B cell (primary cell): ENCODE data around the gene ITGB2. TPM values are rescaled to one million over a fixed set of nuclear protein-coding genes. Genes with fewer than 3 reads are reported as not detected.

Source experiments
- ATAC-seq: fragments of 200-7000 bp; cut with Tn5 transposase; one replicate; pipeline ENCODE4 v1.10.0; 2021; ENCODE audit warnings: low read depth, mild to moderate bottlenecking, moderate number of reproducible peaks, moderate library complexity
- CTCF ChIA-PET: fragments of 350-600 bp; sonication (Branson Sonifier 250); formaldehyde crosslinking; loops from one replicate; lab custom pipeline; 2021; ENCODE audit warnings: antibody characterized with exemption, inconsistent platforms; lab: Charles Lee
- POLR2A ChIA-PET: fragments of 350-600 bp; sonication (Branson Sonifier 250); formaldehyde crosslinking; loops from one replicate; lab custom pipeline; 2021; ENCODE audit warnings: antibody characterized with exemption; lab: Charles Lee
- DNase-seq: peaks from one replicate; pipeline ENCODE4 v3.0.0; 2013
- H2AFZ ChIP-seq: 2 replicates; pipeline ENCODE4 v1.6.1; 2012; ENCODE audit warnings: mild to moderate bottlenecking, low read depth, low read length; ENCODE audit not compliant: insufficient read depth, poor library complexity, severe bottlenecking
- H3K27ac ChIP-seq, 2 donors: 1 replicate in 1 of 2; 2 replicates in 1 of 2; pipeline ENCODE4 v1.5.1; 2012 to 2013; ENCODE audit warnings: low read length in 2 of 2, mild to moderate bottlenecking in 2 of 2, moderate library complexity in 1 of 2
- H3K27me3 ChIP-seq, 4 experiments: fragments of 200-600 bp in 1 of 4; sonication (generic) in 1 of 4; replicated peaks in 1 of 4; 1 replicate in 2 of 4; 2 replicates in 2 of 4; pipeline versions ENCODE4 v1.6.1 to v1.7.0; 2013 to 2016; ENCODE audit warnings: low read length in 3 of 4, mild to moderate bottlenecking in 2 of 4, mixed read lengths in 1 of 4, moderate library complexity in 1 of 4; ENCODE audit not compliant: insufficient read depth in 4 of 4, control insufficient read depth in 3 of 4; ENCODE audit errors: control extremely low read depth in 1 of 4
- H3K36me3 ChIP-seq, 2 experiments: replicated peaks in 1 of 2; 1 replicate in 1 of 2; 2 replicates in 1 of 2; pipeline versions ENCODE4 v1.6.1 to v1.7.1; 2013; ENCODE audit warnings: low read length in 1 of 2; ENCODE audit not compliant: insufficient read depth in 2 of 2, control insufficient read depth in 1 of 2; ENCODE audit errors: control extremely low read depth in 1 of 2, extremely low read depth in 1 of 2
- H3K4me1 ChIP-seq, 2 donors: fragments of 200-600 bp in 1 of 2; sonication (generic) in 1 of 2; 1 replicate in 1 of 2; 2 replicates in 1 of 2; pipeline versions ENCODE4 v1.5.1 to v1.6.1; 2013 to 2017; ENCODE audit warnings: low read length in 2 of 2; ENCODE audit not compliant: control insufficient read depth in 2 of 2, insufficient read depth in 2 of 2
- H3K4me2 ChIP-seq: replicated peaks from 2 replicates; pipeline ENCODE3; 2012; ENCODE audit warnings: mild to moderate bottlenecking, low read depth, low read length; ENCODE audit not compliant: poor library complexity, severe bottlenecking
- H3K4me3 ChIP-seq, 5 experiments: fragments of 200-600 bp in 1 of 5; sonication (generic) in 1 of 5; 1 replicate in 3 of 5; 2 replicates in 2 of 5; pipeline versions ENCODE4 v1.5.1 to v1.7.0; 2011 to 2016; ENCODE audit warnings: low read length in 4 of 5, mild to moderate bottlenecking in 4 of 5, low read depth in 2 of 5, control low read depth in 1 of 5, moderate library complexity in 1 of 5; ENCODE audit not compliant: insufficient read depth in 1 of 5; ENCODE audit errors: control extremely low read depth in 1 of 5, extremely low read depth in 1 of 5
- H3K79me2 ChIP-seq: fragments of 200-600 bp; sonication (generic); one replicate; pipeline ENCODE4 v1.6.0; 2016; ENCODE audit warnings: low read length; ENCODE audit not compliant: control insufficient read depth, insufficient read depth
- H3K9ac ChIP-seq: fragments of 200-600 bp; sonication (generic); 2 replicates; pipeline ENCODE4 v1.6.1; 2017; ENCODE audit warnings: mild to moderate bottlenecking, low read length, moderate library complexity
- H3K9me3 ChIP-seq, 3 donors: one replicate each; pipeline versions ENCODE4 v1.6.1 to v1.7.1; 2013; ENCODE audit warnings: low read length in 2 of 3; ENCODE audit not compliant: control insufficient read depth in 2 of 3, insufficient read depth in 1 of 3; ENCODE audit errors: control extremely low read depth in 1 of 3
- H4K20me1 ChIP-seq: 2 replicates; pipeline ENCODE4 v1.6.0; 2012; ENCODE audit warnings: mild to moderate bottlenecking, low read length; ENCODE audit not compliant: insufficient read depth, control insufficient read depth, poor library complexity, severe bottlenecking
- H3K27ac Mint-ChIP-seq: one replicate; pipeline ENCODE4 v1.8.0; 2021; ENCODE audit warnings: mixed read lengths
- H3K27me3 Mint-ChIP-seq: one replicate; pipeline ENCODE4 v1.8.0; 2021; ENCODE audit warnings: mixed read lengths
- H3K4me1 Mint-ChIP-seq: one replicate; pipeline ENCODE4 v1.8.0; 2021; ENCODE audit warnings: mixed read lengths
- H3K4me3 Mint-ChIP-seq: one replicate; pipeline ENCODE4 v1.8.0; 2021; ENCODE audit warnings: mixed read lengths
- H3K9me3 Mint-ChIP-seq: one replicate; pipeline ENCODE4 v1.8.0; 2022; ENCODE audit warnings: mixed read lengths; ENCODE audit not compliant: insufficient read depth
- CTCF ChIP-seq: fragments of 200-600 bp; IDR thresholded peaks from one replicate; pipeline ENCODE4 v1.8.0; 2022; ENCODE audit warnings: antibody characterized with exemption, mild to moderate bottlenecking
- EZH2 ChIP-seq: IDR thresholded peaks from 2 replicates; pipeline ENCODE4 v1.6.1; 2012; ENCODE audit warnings: borderline replicate concordance, low read depth, mild to moderate bottlenecking, moderate library complexity, low read length; ENCODE audit not compliant: insufficient read depth, poor library complexity, severe bottlenecking
- WGBS: methylation state at CpG from one replicate; pipeline ENCODE4 v1.1.5; 2013; ENCODE audit warnings: missing lambda C conversion rate; ENCODE audit not compliant: insufficient coverage; 5-methylcytosine and 5-hydroxymethylcytosine counted together
- intact Hi-C: fragments of 100-400 bp; cut with micrococcal nuclease; formaldehyde crosslinking; loops from one replicate; pipeline ENCODE4 v1.10.0; 2022
- polyA plus RNA-seq: library from polyadenylated mRNA; depleted of rRNA; stranded (reverse); fragments of >200 nt; gene quantifications from 2 replicates; pipeline ENCODE4 v1.2.3, GENCODE V29; 2012
- total RNA-seq, 2 donors: library from RNA; stranded (reverse); fragments of 120-200 nt in 1 of 2; gene quantifications; 1 replicate in 1 of 2; 2 replicates in 1 of 2; pipeline versions ENCODE4 v1.2.3 to v1.2.4, GENCODE V29; 2013 to 2022

The ITGB2 gene
- total and polyA plus RNA-seq, 2 donors (not counting 1 experiment from before 2014, with no cell fraction given): 102 to 368 TPM

- CTCF ChIA-PET: interaction anchor here (1.2 to 9.6 kb wide), 4 partner anchors 12 to 176 kb away, joined by 3 to 62 read pairs (median 14); no protein-coding TSS in a partner anchor
- Histone ChIP-seq H4K20me1 (peaks cover 53% of the 10 kb centered on the region), H3K79me2 (peaks cover 59% of the 10 kb centered on the region), H3K9ac (no peak overlapping the region), H2AFZ (no peak overlapping the region), H3K4me2 (no peak overlapping the region), H3K9me3 (peaks cover 0 to 4% (median 0%) of the 10 kb centered on the region in 3 donors), H3K36me3 (peaks cover 0 to 44% of the 10 kb centered on the region in 2 experiments), H3K27ac (no peak overlapping the region), H3K27me3 (no peaks in the 10 kb centered on the region), H3K4me1 (peaks cover 14 to 15% of the 10 kb centered on the region in 2 donors), H3K4me3 (no peak overlapping the region)
- ATAC-seq (no peak), DNase-seq (no peak)
- intact Hi-C loops: no loop called here
- H3K27me3 Mint-ChIP-seq: no peaks in the 10 kb centered on the region
- no peak overlapping the region for H3K27ac Mint-ChIP-seq
- WGBS: 91% methylated on average over 9 of the region's 9 CpGs
- H3K9me3 Mint-ChIP-seq: no peaks in the 10 kb centered on the region
- POLR2A ChIA-PET: no interaction called here
- TF ChIP-seq EZH2 (no peak), CTCF (no peak)
- H3K4me1 Mint-ChIP-seq: peaks cover 15% of the 10 kb centered on the region
- no peak overlapping the region for H3K4me3 Mint-ChIP-seq
These were observed 41.8 kb upstream of the ITGB2 start for GRCh38 chr21:44962403-44962966.
